ENCODE measurements around the gene IPMK. TPM values are rescaled to one million over a fixed set of nuclear protein-coding genes. Genes with fewer than 3 reads are reported as not detected.

The IPMK gene
- total RNA-seq, 1 experiment from 2014 or later = 5.5 TPM

GRCh38 chr10:58210160-58210559, 57.5 kb downstream of the IPMK start:
- H3K9me3 ChIP-seq (ENCODE audit: control insufficient read depth in 1 of 2, insufficient read depth in 1 of 2, low read depth in 1 of 2, low read length in 2 of 2) = no peaks in the 10 kb centered on the region
- RAD21 ChIA-PET (ENCODE audit: low non-redundant PET in 1 of 2, low total read pairs in 2 of 2, uncharacterized antibody in 2 of 2, unreplicated experiment in 2 of 2) = no interaction called here
- H3K36me3 ChIP-seq (ENCODE audit: control insufficient read depth in 1 of 2, insufficient read depth in 2 of 2, low read length in 2 of 2) = no peaks in the 10 kb centered on the region
- H3K27ac ChIP-seq (ENCODE audit: low read depth, low read length) = no peak overlapping the region
- H2AFZ ChIP-seq (ENCODE audit: low read depth, low read length, poor library complexity, severe bottlenecking) = no peak overlapping the region
- H3K79me2 ChIP-seq (ENCODE audit: insufficient read depth, low read length) = no peaks in the 10 kb centered on the region
- POLR2A ChIA-PET = no interaction called here
- no peaks in the 10 kb centered on the region for H4K20me1 ChIP-seq (ENCODE audit: insufficient read depth)
- intact Hi-C loops (cut with micrococcal nuclease) = no loop called here
- DNase-seq (ENCODE audit: low read depth, low spot score) = no peak
- CTCF ChIA-PET = no interaction called here
- H3K9ac ChIP-seq (ENCODE audit: low read length) = no peak overlapping the region
- no peak overlapping the region for H3K4me2 ChIP-seq (ENCODE audit: low read length)
- no peaks in the 10 kb centered on the region for H3K4me1 ChIP-seq (ENCODE audit: control insufficient read depth in 1 of 2, insufficient read depth in 2 of 2, low read length in 2 of 2)
- H3K9me2 ChIP-seq (ENCODE audit: insufficient read depth) = no peaks in the 10 kb centered on the region
- H3K4me3 ChIP-seq (replicated peaks in 1 of 2; ENCODE audit: low read depth in 1 of 2, low read length in 2 of 2) = no peak overlapping the region
- no peaks in the 10 kb centered on the region for H3K27me3 ChIP-seq (ENCODE audit: insufficient read depth, low read length)
- ATAC-seq = no peak
- no peak for TF ChIP-seq ELF1 (IDR thresholded peaks at IDR 0.05; ENCODE audit: borderline replicate concordance, low read depth)
- TF ChIP-seq EGR1 (IDR thresholded peaks at IDR 0.05; ENCODE audit: low read depth) = no peak
- no peak for TF ChIP-seq TCF7L2 (IDR thresholded peaks at IDR 0.05; ENCODE audit: borderline replicate concordance, extremely low read depth, insufficient read depth, insufficient read length)
- no peak for TF ChIP-seq ZBTB33 (IDR thresholded peaks at IDR 0.05; ENCODE audit: extremely low read depth, insufficient replicate concordance, low read length)
- TF ChIP-seq SRF (IDR thresholded peaks at IDR 0.05; ENCODE audit: low read depth) = no peak
- TF ChIP-seq CTCF (IDR thresholded peaks at IDR 0.05 in 2 of 3, conservative IDR thresholded peaks at IDR 0.05 in 1 of 3; ENCODE audit: borderline replicate concordance in 1 of 3, insufficient read depth in 1 of 3, low read depth in 2 of 3, low read length in 2 of 3) = no peak
- TF ChIP-seq YY1 (IDR thresholded peaks at IDR 0.05; ENCODE audit: extremely low read depth, insufficient replicate concordance, low read depth, low read length) = no peak
- TF ChIP-seq ATF3 (IDR thresholded peaks at IDR 0.05) = no peak
- TF ChIP-seq CEBPB (IDR thresholded peaks at IDR 0.05; ENCODE audit: low read depth) = no peak
- TF ChIP-seq EZH2phosphoT487 (IDR thresholded peaks at IDR 0.05; ENCODE audit: borderline replicate concordance) = no peak
- TF ChIP-seq ZNF274 (IDR thresholded peaks at IDR 0.05; ENCODE audit: low read depth, low read length) = no peak
- no peak for TF ChIP-seq FOSL1 (IDR thresholded peaks at IDR 0.05; ENCODE audit: low read depth)
- TF ChIP-seq MAX (IDR thresholded peaks at IDR 0.05) = no peak
- no peak for TF ChIP-seq JUND (IDR thresholded peaks at IDR 0.05)
- no TSS peak for BruUV-seq (replicated peaks)

Data from HCT116 (cell line).